ENCODE measurements around the gene ADAD2. TPM values are rescaled to one million over a fixed set of nuclear protein-coding genes. Genes with fewer than 3 reads are reported as not detected.
A peak's percentile ranks its signal among the peaks of the same experiment; 100 is the strongest.

ADAD2 gene
- total and polyA plus RNA-seq, 2 of the 4 experiments (the other 2 are of a cell fraction) = not detected

DNA sequence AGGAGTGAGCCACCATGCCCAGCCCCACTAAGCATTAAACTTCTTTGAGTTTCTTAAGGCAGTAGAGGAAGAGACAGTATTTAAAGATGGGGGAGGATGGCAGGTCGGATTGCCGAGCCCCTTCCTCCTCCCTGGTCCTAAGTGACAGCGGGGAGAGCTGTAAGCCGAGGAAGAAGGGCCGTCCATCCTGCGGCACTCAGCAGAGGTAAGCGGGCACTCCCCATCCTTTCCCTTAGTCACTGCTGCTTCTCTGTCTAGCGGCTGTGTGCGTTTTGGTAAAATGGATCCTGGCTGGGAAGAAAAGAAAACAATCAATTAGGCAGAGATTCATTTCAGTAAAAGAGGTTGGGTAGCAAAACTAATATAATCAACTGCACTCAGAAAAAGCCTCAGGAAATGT, 31.9 kb upstream of the ADAD2 start:
- CTCF ChIA-PET = no interaction called here
- no peak overlapping the region for H4K8ac ChIP-seq (ENCODE audit: low read depth in 2 of 2, low read length in 2 of 2)
- H2BK5ac ChIP-seq (ENCODE audit: low read depth, low read length, poor library complexity, severe bottlenecking) = no peak overlapping the region
- DNase-seq (no peak), ATAC-seq (ENCODE audit: low read depth) (peak; percentile 59)
- no peak overlapping the region for H4K5ac ChIP-seq (ENCODE audit: low read depth, low read length)
- peaks cover 36% of the 10 kb centered on the region for H3K27me3 ChIP-seq (ENCODE audit: control insufficient read depth, insufficient read depth, low read length)
- H3K36me3 ChIP-seq (ENCODE audit: control insufficient read depth, insufficient read depth, low read length) = no peaks in the 10 kb centered on the region
- H3K79me1 ChIP-seq (ENCODE audit: low read depth in 1 of 2, low read length in 2 of 2) = no peaks in the 10 kb centered on the region
- no peak overlapping the region for H2AK9ac ChIP-seq (replicated peaks; ENCODE audit: low read depth, low read length, poor library complexity)
- H3K4ac ChIP-seq (ENCODE audit: low read depth, low read length) = no peak overlapping the region
- no peak overlapping the region for H2AK5ac ChIP-seq (ENCODE audit: low read depth, low read length)
- H2BK120ac ChIP-seq (ENCODE audit: low read depth, low read length) = no peak overlapping the region
- H3K14ac ChIP-seq (replicated peaks; ENCODE audit: low read depth, low read length) = no peak overlapping the region
- BruUV-seq (replicated peaks) = no TSS peak
- peaks cover 2% of the 10 kb centered on the region; the same call in 1 of the 2 replicates for H3K9me3 ChIP-seq (ENCODE audit: control insufficient read depth, insufficient read depth, low read length)
- no peaks in the 10 kb centered on the region for H3K4me1 ChIP-seq (ENCODE audit: control insufficient read depth, insufficient read depth, low read length)
- no peak overlapping the region for H4K91ac ChIP-seq (ENCODE audit: insufficient read depth, low read depth, low read length)
- H3K23ac ChIP-seq (ENCODE audit: low read depth, low read length) = no peak overlapping the region
- no peak overlapping the region for H3K9ac ChIP-seq (ENCODE audit: low read depth, low read length)
- H3K4me2 ChIP-seq (ENCODE audit: low read depth, low read length) = no peak overlapping the region
- no peaks in the 10 kb centered on the region for H4K20me1 ChIP-seq (ENCODE audit: insufficient read depth, low read length)
- H3K9me1 ChIP-seq (ENCODE audit: insufficient read depth, low read length) = no peaks in the 10 kb centered on the region
- no peak overlapping the region for H3K56ac ChIP-seq (ENCODE audit: extremely low read depth, insufficient read depth, low read length)
- no peak overlapping the region for H2AFZ ChIP-seq (replicated peaks; ENCODE audit: low read length, poor library complexity)
- H2BK20ac ChIP-seq (ENCODE audit: low read depth, low read length) = no peak overlapping the region
- TF ChIP-seq MAZ (IDR thresholded peaks at IDR 0.05; ENCODE audit: borderline replicate concordance, low read depth, low read length) (no peak), BHLHE40 (IDR thresholded peaks at IDR 0.05; ENCODE audit: low read depth, low read length) (no peak), RCOR1 (IDR thresholded peaks at IDR 0.05; ENCODE audit: insufficient replicate concordance, low read length) (no peak)
- in situ Hi-C loops (cut with MboI; ENCODE audit: low sequenced_read_pairs) = no loop called here
- dilution Hi-C loops (cut with HindIII; ENCODE audit: low sequenced_read_pairs, unreplicated experiment) = no loop called here
- no peak overlapping the region for H2BK15ac ChIP-seq (ENCODE audit: low read depth, low read length)
- intact Hi-C loops (cut with micrococcal nuclease) = no loop called here
- POLR2A ChIA-PET (ENCODE audit: unreplicated experiment) = no interaction called here
- WGBS, 2 experiments (ENCODE audit: extremely low coverage in 2 of 2, insufficient read length in 1 of 2) = no CpG with 5 or more reads among the region's 9 CpGs
- no peak overlapping the region for H3K18ac ChIP-seq (ENCODE audit: low read depth, low read length)
- no peak overlapping the region for H3K27ac ChIP-seq (ENCODE audit: insufficient read depth, low read length)
- no peak overlapping the region for H3K4me3 ChIP-seq (ENCODE audit: insufficient read depth, low read depth, low read length)

All from IMR-90 (cell line).